ENCODE data around the gene TLE4. TPM values are rescaled to one million over a fixed set of nuclear protein-coding genes. Genes with fewer than 3 reads are reported as not detected.
A peak's percentile ranks its signal among the peaks of the same experiment; 100 is the strongest.

TLE4 gene
- total RNA-seq, 1 donor from 2014 or later = 12.1 TPM

DNA sequence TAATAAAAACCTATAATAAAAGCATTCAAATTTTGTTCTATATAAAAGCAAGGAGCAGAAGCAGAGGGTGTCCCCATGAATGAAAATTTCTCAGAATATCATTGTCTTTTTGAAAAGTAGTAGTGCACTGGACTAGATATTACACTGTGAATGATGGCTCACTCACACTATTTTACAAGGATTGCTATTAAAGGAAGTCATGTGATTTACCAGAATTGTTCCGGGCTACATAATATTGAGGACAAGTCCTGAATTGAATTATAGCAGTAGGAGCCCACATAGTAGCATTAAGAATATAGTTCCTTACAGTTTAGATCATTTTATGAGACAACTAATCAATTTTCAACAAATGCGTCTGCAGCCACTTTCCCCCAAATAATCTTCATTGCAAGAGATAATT, 7.7 kb upstream of the TLE4 start:
- DNase-seq = no peak
- Mint-ChIP-seq H3K4me3 (no peak overlapping the region), H3K36me3 (ENCODE audit: low read depth) (no peaks in the 10 kb centered on the region), H3K4me1 (peaks cover 6% of the 10 kb centered on the region), H3K9me3 (no peaks in the 10 kb centered on the region), H3K27ac (no peak overlapping the region), H3K27me3 (peaks cover 14% of the 10 kb centered on the region)
- intact Hi-C loops (cut with micrococcal nuclease) = no loop called here

DNA sequence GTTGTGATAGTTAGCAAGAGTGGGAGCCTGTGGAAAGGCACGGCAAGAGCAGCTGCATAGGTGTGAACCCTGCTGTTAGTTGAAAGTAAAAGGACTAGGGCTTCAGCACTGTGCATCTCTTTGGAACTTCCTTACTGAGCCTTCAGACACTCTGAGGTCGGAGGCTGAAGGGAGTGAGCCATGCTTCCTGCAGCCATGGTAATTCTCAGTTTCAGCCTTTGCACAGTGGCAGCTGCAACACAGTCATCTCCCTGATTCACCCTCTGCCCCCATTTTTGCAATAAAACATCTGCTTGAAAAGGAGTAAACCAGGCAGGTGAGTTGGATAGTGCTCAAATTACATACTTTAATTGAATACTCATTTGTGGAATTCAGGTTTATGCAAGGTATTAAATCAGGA, 6.5 kb upstream of the TLE4 start:
- Mint-ChIP-seq H3K27ac (no peak overlapping the region), H3K9me3 (no peaks in the 10 kb centered on the region), H3K4me3 (no peak overlapping the region), H3K36me3 (ENCODE audit: low read depth) (no peaks in the 10 kb centered on the region), H3K4me1 (peaks cover 11% of the 10 kb centered on the region), H3K27me3 (peaks cover 17% of the 10 kb centered on the region)
- peak; percentile 66 for DNase-seq
- intact Hi-C loops (cut with micrococcal nuclease) = no loop called here

DNA sequence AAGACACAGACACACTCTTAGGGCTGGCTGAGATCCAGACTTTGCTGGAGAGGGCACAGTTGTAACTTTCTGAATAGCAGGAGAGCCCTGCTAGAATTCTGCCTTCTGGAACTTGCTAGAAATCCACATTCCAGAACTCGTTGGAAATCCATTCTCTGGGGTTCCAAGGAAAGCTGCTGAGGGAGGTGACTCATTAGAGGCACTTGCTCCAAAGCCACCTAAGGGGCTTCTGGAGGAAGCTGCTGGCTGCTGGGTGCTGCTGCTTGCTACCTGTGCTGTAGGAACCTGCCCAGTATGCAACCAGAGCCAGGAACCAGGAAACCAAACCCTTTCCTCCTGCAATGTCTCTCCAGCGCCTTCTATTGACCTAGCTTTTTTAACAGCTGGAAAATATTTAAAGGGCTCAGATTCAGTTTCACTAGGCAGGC, 4.1 kb upstream of the TLE4 start:
- intact Hi-C loops (cut with micrococcal nuclease) = no loop called here
- DNase-seq = no peak
- peaks cover 15% of the 10 kb centered on the region for H3K27me3 Mint-ChIP-seq
- H3K4me1 Mint-ChIP-seq = peaks cover 14% of the 10 kb centered on the region
- no peaks in the 10 kb centered on the region for H3K36me3 Mint-ChIP-seq (ENCODE audit: low read depth)
- no peak overlapping the region for H3K27ac Mint-ChIP-seq
- H3K9me3 Mint-ChIP-seq = no peaks in the 10 kb centered on the region
- no peak overlapping the region for H3K4me3 Mint-ChIP-seq

DNA sequence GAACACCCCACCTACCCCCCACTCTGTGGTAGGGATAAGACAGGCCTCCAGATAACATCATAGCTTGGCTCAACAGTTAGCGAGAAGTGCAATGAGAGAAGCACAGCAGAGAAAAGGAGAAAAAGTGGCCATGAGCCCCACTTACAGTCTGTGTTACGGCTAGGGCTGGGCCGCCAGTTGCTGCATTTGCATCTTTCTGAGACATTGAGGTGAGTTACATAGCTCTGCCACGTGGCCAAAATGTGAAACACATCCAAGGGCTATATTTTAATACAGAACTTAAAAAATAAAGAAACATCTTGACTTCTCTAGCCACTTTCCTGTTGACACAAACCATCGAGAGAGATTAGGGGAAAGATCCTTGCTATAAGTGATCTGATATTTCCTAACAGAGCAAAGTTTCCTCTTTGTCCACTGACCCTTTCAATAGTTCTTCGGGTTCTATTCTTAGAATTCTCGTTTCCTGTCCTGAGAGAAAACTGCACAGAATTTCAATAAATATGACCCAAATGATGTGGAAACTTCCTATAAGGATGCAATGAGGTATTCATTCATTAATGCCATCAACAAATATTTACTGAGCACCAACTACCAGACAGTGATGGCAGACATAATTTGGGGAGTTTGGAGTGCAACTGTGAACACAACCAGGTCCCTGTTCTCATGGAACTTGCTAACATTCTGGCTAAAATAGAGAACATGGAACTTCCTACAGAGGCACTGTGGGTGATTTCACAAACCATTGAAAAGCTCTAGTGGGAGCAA, 3.2 kb upstream of the TLE4 start:
- no peak overlapping the region for H3K4me3 Mint-ChIP-seq
- no peak overlapping the region for H3K27ac Mint-ChIP-seq
- H3K27me3 Mint-ChIP-seq = peaks cover 13% of the 10 kb centered on the region
- peaks cover 15% of the 10 kb centered on the region for H3K4me1 Mint-ChIP-seq
- intact Hi-C loops (cut with micrococcal nuclease) = no loop called here
- no peaks in the 10 kb centered on the region for H3K9me3 Mint-ChIP-seq
- no peak for DNase-seq
- peaks cover under 1% of the 10 kb centered on the region for H3K36me3 Mint-ChIP-seq (ENCODE audit: low read depth)

DNA sequence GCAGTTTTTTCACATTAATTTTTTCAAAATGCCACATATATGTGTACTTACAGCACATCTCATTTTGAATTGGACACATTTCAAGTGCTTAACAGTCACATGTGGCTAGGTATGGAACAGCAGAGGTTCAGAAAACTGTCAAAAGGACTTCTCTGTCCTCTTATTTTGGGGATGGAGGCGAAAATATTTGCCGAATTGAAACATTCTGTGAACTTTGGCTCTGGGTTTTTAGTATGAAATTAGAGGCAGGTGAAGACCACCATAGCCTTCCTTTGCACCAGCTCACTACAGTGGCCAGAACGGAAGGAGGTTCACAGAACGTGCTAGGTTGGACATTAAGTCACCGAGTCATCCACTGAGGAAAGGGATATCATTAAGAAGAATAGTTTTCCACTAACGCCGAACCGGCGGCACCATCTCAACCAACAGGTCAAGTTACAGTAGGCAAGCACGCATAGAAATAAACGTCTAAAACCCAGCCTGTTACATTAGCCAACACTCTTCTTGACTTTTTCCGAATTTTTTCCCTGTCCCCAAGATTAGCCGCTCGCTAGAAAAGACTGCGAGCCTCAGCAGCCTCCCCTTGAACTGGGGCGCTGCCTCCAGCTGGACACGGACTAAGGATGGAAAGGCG, 1.8 kb upstream of the TLE4 start:
- H3K9me3 Mint-ChIP-seq = no peaks in the 10 kb centered on the region
- peak overlapping the region; percentile 78 for H3K27ac Mint-ChIP-seq
- H3K4me3 Mint-ChIP-seq = no peak overlapping the region
- H3K4me1 Mint-ChIP-seq = peaks cover 27% of the 10 kb centered on the region
- no peak for DNase-seq
- intact Hi-C loops (cut with micrococcal nuclease) = loop anchor here (2.0 kb wide), 1 partner anchor 243 kb away; no protein-coding TSS in a partner anchor
- peaks cover 21% of the 10 kb centered on the region for H3K27me3 Mint-ChIP-seq
- peaks cover 6% of the 10 kb centered on the region for H3K36me3 Mint-ChIP-seq (ENCODE audit: low read depth)

DNA sequence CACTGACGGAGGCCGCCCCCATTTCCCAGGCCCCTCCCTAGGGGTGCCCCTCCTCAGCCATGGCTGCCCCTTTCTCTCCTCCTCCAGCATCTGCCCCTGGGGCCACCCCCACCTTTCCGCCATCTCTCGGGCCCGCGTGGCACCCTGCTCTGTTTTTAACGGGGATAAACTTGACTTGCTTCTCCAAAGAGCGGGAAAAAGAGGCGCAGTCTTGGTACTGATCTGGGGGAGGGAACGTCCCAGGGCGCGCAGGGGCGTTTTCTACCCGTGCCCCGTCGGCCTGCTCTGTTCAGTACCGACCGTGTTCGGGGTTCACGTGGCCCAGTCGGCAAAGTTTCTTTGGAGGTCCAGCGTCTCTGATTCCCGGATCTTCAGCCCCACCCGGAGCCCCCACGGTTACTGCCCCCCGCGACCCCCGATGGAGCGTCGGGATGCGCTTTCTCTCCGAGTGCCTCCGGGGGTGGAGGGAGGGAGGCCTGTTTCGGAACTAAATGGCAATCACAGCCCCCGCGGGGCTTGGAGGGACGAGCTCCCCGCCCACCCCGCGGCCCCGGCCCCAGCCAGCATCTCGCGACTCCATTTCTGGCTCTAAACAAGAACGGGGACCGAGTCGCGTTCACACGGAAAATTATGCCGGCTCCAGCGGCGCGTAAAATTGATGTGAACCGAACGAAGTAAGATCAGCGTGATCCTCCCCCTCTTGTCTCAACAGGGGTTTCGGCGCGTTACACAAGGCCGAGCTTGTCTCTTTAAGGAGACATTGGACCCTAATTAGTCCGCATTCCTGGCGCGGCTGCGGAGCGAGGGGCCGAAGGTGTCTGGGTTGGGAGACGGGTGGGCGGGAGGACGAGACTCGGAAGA, 1.1 kb upstream of the TLE4 start:
- H3K4me3 Mint-ChIP-seq = no peak overlapping the region
- peaks cover 23% of the 10 kb centered on the region for H3K27me3 Mint-ChIP-seq
- intact Hi-C loops (cut with micrococcal nuclease) = loop anchor here (1.0 to 2.0 kb wide), 3 partner anchors 12 to 242 kb away; no protein-coding TSS in a partner anchor
- DNase-seq = peak; percentile 80
- H3K9me3 Mint-ChIP-seq = no peaks in the 10 kb centered on the region
- peaks cover 10% of the 10 kb centered on the region for H3K36me3 Mint-ChIP-seq (ENCODE audit: low read depth)
- H3K4me1 Mint-ChIP-seq = peaks cover 23% of the 10 kb centered on the region
- H3K27ac Mint-ChIP-seq = peak overlapping the region; percentile 78

DNA sequence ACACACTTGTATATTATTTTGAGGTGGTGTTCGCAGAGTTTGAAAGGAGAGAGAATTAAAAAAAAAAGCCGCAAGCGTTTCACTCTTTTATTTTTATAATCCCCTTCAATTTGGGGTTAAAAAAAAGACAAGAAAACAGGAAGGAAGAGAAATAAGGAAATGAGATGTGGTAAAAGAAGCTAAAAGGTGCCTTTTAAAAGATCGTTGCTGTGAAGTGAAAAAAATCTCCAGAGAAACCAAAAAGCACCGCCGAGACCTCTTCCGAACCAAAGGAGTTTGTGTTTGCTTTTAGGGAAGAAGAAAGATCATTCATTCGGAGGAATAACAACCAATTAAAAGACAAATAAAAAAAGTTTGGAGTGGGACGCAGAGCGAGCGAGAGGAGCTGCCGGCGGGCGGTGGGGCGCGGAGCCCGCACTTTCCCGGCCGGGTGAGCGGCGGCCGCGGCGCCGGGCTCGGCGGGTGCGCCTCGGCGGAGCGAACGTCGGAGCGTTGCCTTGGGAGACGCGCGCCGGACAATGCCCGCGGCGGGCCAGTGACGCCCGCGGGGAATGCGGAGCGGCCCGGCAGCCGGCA, 355 bp downstream of the TLE4 start:
- intact Hi-C loops (cut with micrococcal nuclease) = no loop called here
- Mint-ChIP-seq H3K4me3 (no peak overlapping the region), H3K4me1 (peaks cover 30% of the 10 kb centered on the region), H3K27me3 (peaks cover 18% of the 10 kb centered on the region), H3K27ac (no peak overlapping the region), H3K9me3 (no peaks in the 10 kb centered on the region), H3K36me3 (ENCODE audit: low read depth) (peaks cover 18% of the 10 kb centered on the region)
- peak; percentile 82 for DNase-seq

DNA sequence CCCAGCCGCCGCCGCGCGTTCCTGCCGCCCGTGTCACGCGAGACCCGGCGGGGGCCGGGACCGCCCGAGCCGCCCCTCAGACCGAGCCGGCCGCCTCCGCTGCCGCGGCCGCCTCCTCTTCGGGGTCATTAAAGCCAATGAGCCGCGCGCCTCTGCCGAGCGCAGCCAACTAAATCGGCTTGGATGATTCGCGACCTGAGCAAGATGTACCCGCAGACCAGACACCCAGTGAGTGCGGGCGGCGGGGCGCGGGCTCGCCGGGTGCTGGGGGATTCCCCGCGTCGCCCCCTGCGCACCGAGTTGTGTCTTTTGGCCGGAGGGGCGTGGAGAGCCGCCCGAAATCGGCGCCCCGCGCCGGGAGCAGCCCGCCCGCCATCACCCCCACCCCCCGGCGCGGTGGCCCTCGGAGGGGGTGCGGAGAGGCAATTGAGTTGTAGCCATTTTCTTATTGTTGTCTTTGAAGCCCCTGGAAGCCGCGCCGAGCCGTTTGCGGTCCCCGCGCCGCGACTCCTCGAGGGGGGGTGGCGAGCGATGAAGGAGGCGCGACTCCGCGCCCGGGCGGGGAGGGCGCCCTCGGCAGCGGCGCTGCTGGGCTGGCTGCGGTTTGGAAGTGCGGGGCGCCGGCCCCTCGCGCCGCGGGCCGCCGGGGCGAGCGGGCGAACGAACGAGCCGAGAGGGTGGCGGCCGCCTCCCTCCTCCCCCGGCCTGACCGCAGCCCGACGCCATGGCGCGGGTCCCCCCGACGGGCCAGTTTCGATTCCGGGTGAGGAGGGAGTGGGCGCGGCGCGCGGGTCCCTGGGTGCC, 1.0 kb downstream of the TLE4 start:
- DNase-seq = peak; percentile 90
- Mint-ChIP-seq H3K27ac (peak overlapping the region; percentile 72), H3K36me3 (ENCODE audit: low read depth) (peaks cover 23% of the 10 kb centered on the region), H3K4me1 (peaks cover 34% of the 10 kb centered on the region), H3K9me3 (no peaks in the 10 kb centered on the region), H3K27me3 (peaks cover 16% of the 10 kb centered on the region), H3K4me3 (no peak overlapping the region)
- intact Hi-C loops (cut with micrococcal nuclease) = no loop called here

DNA sequence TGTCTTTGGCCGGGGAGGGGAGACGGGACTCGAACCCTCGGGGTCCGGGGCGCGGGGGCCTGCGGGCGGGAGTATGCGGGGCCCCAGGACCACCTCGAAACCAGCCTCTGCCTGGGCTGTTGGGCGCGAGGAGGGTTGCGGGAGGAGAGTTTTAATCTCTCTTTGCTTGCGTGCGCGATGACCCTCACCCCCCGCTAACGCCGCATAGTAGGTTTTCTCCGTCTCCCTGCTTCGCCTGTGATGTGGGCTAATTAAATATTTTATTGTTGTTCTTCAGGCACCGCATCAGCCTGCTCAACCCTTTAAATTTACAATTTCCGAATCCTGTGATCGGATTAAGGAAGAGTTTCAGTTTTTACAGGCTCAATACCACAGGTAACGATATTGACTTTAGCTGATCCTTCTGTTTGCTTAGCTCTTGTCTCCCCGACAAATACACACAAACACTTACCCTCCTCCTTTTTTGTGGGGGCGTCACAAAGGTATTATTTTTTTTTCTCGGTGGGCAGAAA, 1.7 kb downstream of the TLE4 start:
- intact Hi-C loops (cut with micrococcal nuclease) = no loop called here
- H3K9me3 Mint-ChIP-seq = no peaks in the 10 kb centered on the region
- peaks cover 37% of the 10 kb centered on the region for H3K4me1 Mint-ChIP-seq
- H3K27ac Mint-ChIP-seq = peak overlapping the region; percentile 72
- H3K27me3 Mint-ChIP-seq = peaks cover 16% of the 10 kb centered on the region
- H3K36me3 Mint-ChIP-seq (ENCODE audit: low read depth) = peaks cover 25% of the 10 kb centered on the region
- no peak for DNase-seq
- no peak overlapping the region for H3K4me3 Mint-ChIP-seq

DNA sequence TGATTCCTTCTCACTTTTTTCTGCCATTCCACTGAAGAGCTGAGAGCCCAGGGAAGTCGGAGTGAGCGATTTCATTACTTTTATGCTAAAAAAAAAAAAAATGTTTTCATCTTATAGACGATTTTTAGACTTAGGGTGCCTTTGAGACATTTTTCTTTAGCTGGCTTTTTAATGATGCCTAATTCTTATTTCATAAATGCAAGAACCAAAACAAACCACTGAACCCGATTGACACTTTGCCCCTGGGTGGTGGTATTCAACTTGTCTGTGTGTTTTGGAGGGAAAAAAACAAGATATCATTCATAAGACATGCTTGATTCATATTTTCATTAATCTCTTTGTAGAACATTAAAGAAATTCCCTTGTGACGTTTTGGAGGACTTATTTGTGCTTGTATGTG, 2.4 kb downstream of the TLE4 start:
- Mint-ChIP-seq H3K4me1 (peaks cover 40% of the 10 kb centered on the region), H3K27ac (no peak overlapping the region), H3K4me3 (no peak overlapping the region), H3K27me3 (peaks cover 16% of the 10 kb centered on the region), H3K9me3 (no peaks in the 10 kb centered on the region), H3K36me3 (ENCODE audit: low read depth) (peaks cover 27% of the 10 kb centered on the region)
- no peak for DNase-seq
- intact Hi-C loops (cut with micrococcal nuclease) = no loop called here

DNA sequence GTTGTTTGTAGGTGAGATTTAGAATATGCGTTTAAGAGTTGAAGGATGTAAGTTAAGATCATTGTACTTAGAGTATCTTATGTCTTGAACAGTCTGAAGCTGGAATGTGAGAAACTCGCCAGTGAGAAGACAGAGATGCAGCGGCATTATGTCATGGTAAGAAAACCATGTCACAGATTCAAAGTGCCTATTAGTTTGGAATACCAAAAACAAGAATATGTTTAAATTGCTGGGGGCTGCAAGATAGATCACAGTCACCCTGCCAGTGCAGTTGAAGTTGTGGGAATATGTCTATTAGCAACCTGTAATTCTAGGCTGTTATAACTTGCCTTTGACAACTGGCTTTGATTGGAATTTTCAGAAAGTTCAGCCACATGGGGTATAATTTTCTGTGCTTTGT, 3.0 kb downstream of the TLE4 start:
- no peaks in the 10 kb centered on the region for H3K9me3 Mint-ChIP-seq
- no peak for DNase-seq

DNA sequence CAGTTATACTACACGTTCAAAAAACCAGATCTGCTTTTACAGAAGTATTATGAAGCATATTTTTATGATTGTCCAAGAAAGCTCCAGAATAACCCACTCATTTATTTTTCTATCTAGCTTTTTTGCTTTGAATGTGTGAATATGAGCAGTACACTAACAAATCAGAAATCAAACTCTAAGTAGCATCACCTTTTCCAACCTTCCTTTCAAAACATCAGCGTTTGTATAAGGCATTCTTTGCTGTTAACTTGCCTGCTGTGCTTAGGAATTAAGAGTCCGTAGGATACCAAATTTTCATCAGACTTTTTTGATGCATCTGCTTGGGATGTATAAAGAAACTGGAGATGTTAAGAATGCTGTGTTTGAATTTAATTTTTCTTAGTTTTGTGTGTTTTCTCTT, 3.8 kb downstream of the TLE4 start:
- H3K4me1 Mint-ChIP-seq = peaks cover 35% of the 10 kb centered on the region
- no peaks in the 10 kb centered on the region for H3K9me3 Mint-ChIP-seq
- H3K27me3 Mint-ChIP-seq = peaks cover 12% of the 10 kb centered on the region
- intact Hi-C loops (cut with micrococcal nuclease) = no loop called here
- no peak overlapping the region for H3K4me3 Mint-ChIP-seq
- peaks cover 29% of the 10 kb centered on the region for H3K36me3 Mint-ChIP-seq (ENCODE audit: low read depth)
- H3K27ac Mint-ChIP-seq = no peak overlapping the region
- DNase-seq = no peak

More for the DNA sequence above, 3.0 kb downstream of the TLE4 start:
- Mint-ChIP-seq H3K27ac (no peak overlapping the region), H3K4me3 (peak overlapping the region; percentile 2), H3K4me1 (peaks cover 41% of the 10 kb centered on the region), H3K27me3 (peaks cover 15% of the 10 kb centered on the region), H3K36me3 (ENCODE audit: low read depth) (peaks cover 28% of the 10 kb centered on the region)
- intact Hi-C loops (cut with micrococcal nuclease) = no loop called here

Data from activated CD4-positive, alpha-beta T cell treated with anti-CD3 and anti-CD28 coated beads, Interleukin-2, amount 10 ng/mL, durations not matched to agents 24 days and 14 days (primary cell).